Tibial artery (tissue), 4 donors: ENCODE measurements around the gene PDCD1LG2.

Source experiments
- DNase-seq, 2 donors: peaks; one replicate each; pipeline ENCODE4 v3.0.0-alpha.2; 2019
- H3K27ac ChIP-seq, 2 donors: fragments of 200-600 bp; sonication (generic) in 1 of 2; 1 replicate in 1 of 2; 2 replicates in 1 of 2; pipeline ENCODE4 v1.5.1; 2018 to 2019; ENCODE audit warnings: mild to moderate bottlenecking in 1 of 2
- H3K27me3 ChIP-seq, 2 donors: fragments of 200-600 bp; sonication (generic) in 1 of 2; one replicate each; pipeline versions ENCODE4 v1.5.1 to v1.6.0; 2016 to 2019
- H3K36me3 ChIP-seq, 3 donors: fragments of 200-600 bp; sonication (generic) in 2 of 3; one replicate each; pipeline ENCODE4 v1.5.1; 2016 to 2019; ENCODE audit warnings: mild to moderate bottlenecking in 2 of 3
- H3K4me1 ChIP-seq, 4 donors: fragments of 200-600 bp; sonication (generic) in 2 of 4; 1 replicate in 3 of 4; 2 replicates in 1 of 4; pipeline ENCODE4 v1.5.1; 2016 to 2019
- H3K4me3 ChIP-seq, 2 donors: fragments of 200-600 bp; sonication (generic) in 1 of 2; 1 replicate in 1 of 2; 2 replicates in 1 of 2; pipeline ENCODE4 v1.5.1; 2018 to 2019; ENCODE audit warnings: mild to moderate bottlenecking in 2 of 2
- H3K9me3 ChIP-seq, 3 donors: fragments of 200-600 bp; sonication (generic) in 1 of 3; one replicate each; pipeline ENCODE4 v1.5.1; 2016 to 2019
- CTCF ChIP-seq, 2 experiments: fragments of 200-600 bp in 1 of 2; fragments of 450-650 bp in 1 of 2; IDR thresholded peaks; one replicate each; pipeline ENCODE4 v1.5.1; 2017 to 2019; ENCODE audit warnings: antibody characterized with exemption in 2 of 2, mild to moderate bottlenecking in 1 of 2, moderate library complexity in 1 of 2
- intact Hi-C: fragments of 100-400 bp; cut with DNase I; formaldehyde crosslinking; loops from one replicate; pipeline ENCODE4 v1.15.0; 2023; ENCODE audit warnings: low total_unique reads

The PDCD1LG2 gene

DNA sequence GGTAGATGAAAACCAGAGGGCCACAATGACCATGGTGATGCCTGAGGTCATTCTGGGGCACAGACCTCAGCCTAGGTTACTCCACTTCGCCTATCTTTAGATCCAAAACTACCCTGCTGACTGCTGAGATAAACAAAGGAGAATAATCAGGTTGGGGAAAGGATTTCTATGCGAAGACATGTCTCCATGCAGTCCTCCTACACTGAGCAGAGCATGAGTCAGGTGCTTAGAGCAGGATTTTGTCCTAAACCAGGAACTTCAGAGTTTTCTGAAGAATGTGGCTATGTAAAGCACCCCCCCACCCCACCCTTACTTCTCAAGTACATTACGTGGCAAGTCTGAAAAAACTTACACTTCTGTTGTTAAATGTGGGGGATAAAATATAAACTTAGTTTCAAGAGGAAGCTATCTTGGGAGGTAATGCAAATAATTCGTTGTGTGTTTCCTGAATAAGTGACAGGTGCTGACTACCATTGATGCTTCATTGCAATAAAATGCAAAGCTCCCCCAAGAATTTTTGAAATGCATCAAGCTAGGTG lies 19.4 kb downstream of the PDCD1LG2 start:
- Histone ChIP-seq H3K4me1 (no peaks in the 10 kb centered on the region), H3K4me3 (no peak overlapping the region)

GRCh38 chr9:5531101-5531882 lies 21.0 kb downstream of the PDCD1LG2 start:
- Histone ChIP-seq H3K27ac (no peak overlapping the region), H3K27me3 (no peaks in the 10 kb centered on the region), H3K9me3 (no peaks in the 10 kb centered on the region), H3K4me1 (no peaks in the 10 kb centered on the region), H3K36me3 (peaks cover 0 to 11% (median 0%) of the 10 kb centered on the region in 3 donors), H3K4me3 (no peak overlapping the region)
- TF ChIP-seq CTCF (IDR thresholded peaks at IDR 0.05), result no peak
- no peak for DNase-seq
- intact Hi-C loops, result no loop called here

More for the DNA sequence above, 19.4 kb downstream of the PDCD1LG2 start:
- Histone ChIP-seq H3K36me3 (peaks cover 0 to 5% (median 0%) of the 10 kb centered on the region in 3 donors), H3K27ac (no peak overlapping the region), H3K27me3 (no peaks in the 10 kb centered on the region), H3K9me3 (no peaks in the 10 kb centered on the region)
- no peak for TF ChIP-seq CTCF (IDR thresholded peaks at IDR 0.05)
- no peak for DNase-seq
- intact Hi-C loops, result no loop called here

- intact Hi-C loops, result no loop called here
These were observed 22.0 kb downstream of the PDCD1LG2 start for GRCh38 chr9:5532306-5532705.

GRCh38 chr9:5532790-5533189 lies 22.5 kb downstream of the PDCD1LG2 start:
- no peak overlapping the region for H3K4me3 ChIP-seq
- no peak overlapping the region for H3K27ac ChIP-seq

More at GRCh38 chr9:5532306-5532705, 22.0 kb downstream of the PDCD1LG2 start:
- no peaks in the 10 kb centered on the region for H3K9me3 ChIP-seq
- peaks cover 0 to 11% (median 0%) of the 10 kb centered on the region in 3 donors for H3K36me3 ChIP-seq
- no peak overlapping the region for H3K4me3 ChIP-seq
- no peak for DNase-seq
- TF ChIP-seq CTCF (IDR thresholded peaks at IDR 0.05), result no peak
- H3K27ac ChIP-seq, result no peak overlapping the region
- H3K4me1 ChIP-seq, result no peaks in the 10 kb centered on the region
- no peaks in the 10 kb centered on the region for H3K27me3 ChIP-seq

GRCh38 chr9:5536684-5537083 lies 26.4 kb downstream of the PDCD1LG2 start:
- Histone ChIP-seq H3K27ac (no peak overlapping the region), H3K9me3 (no peaks in the 10 kb centered on the region), H3K4me1 (no peaks in the 10 kb centered on the region), H3K4me3 (no peak overlapping the region), H3K27me3 (no peaks in the 10 kb centered on the region), H3K36me3 (peaks cover 0 to 11% (median 0%) of the 10 kb centered on the region in 3 donors)
- intact Hi-C loops, result no loop called here
- TF ChIP-seq CTCF (IDR thresholded peaks at IDR 0.05), result no peak
- DNase-seq, result no peak

More at GRCh38 chr9:5532790-5533189, 22.5 kb downstream of the PDCD1LG2 start:
- intact Hi-C loops, result no loop called here
- Histone ChIP-seq H3K4me1 (no peaks in the 10 kb centered on the region), H3K9me3 (no peaks in the 10 kb centered on the region), H3K36me3 (peaks cover 0 to 11% (median 0%) of the 10 kb centered on the region in 3 donors), H3K27me3 (no peaks in the 10 kb centered on the region)
- DNase-seq, result no peak
- no peak for TF ChIP-seq CTCF (IDR thresholded peaks at IDR 0.05)
